HCEC 1CT (cell line): ENCODE measurements around the gene PDCD6IP.
"Not testable (repeated sequence)": the region's sequence is repeated elsewhere in the genome, so short reads cannot be mapped to it uniquely, and the experiment has no call there.

Experiments
- DNase-seq: peaks from one replicate; pipeline ENCODE4 v3.0.0-alpha.2; 2017

The PDCD6IP gene

GRCh38 chr3:33855884-33856546 lies 57.6 kb downstream of the PDCD6IP start:
- no peak for DNase-seq

GRCh38 chr3:33857701-33858100 lies 59.3 kb downstream of the PDCD6IP start:
- not testable (repeated sequence) for DNase-seq

DNA sequence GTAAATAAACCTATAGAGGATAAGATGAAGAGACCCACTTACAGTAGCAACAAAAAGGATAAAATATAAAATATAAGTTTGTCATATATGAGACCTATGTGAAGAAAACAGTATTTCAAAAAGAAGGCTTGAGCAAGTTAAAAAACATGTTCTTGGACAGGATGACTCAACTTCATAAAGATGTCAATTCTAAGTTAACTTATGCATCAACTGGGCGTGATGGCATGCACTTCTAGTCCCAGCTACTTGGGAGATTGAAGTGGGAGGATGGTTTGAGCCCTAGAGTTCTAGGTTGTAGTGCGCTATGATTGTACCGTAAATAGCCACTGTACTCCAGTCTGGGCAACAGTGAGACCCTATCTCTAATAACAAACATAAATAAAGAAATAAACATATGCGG lies 59.7 kb downstream of the PDCD6IP start:
- peak; percentile 54 for DNase-seq

DNA sequence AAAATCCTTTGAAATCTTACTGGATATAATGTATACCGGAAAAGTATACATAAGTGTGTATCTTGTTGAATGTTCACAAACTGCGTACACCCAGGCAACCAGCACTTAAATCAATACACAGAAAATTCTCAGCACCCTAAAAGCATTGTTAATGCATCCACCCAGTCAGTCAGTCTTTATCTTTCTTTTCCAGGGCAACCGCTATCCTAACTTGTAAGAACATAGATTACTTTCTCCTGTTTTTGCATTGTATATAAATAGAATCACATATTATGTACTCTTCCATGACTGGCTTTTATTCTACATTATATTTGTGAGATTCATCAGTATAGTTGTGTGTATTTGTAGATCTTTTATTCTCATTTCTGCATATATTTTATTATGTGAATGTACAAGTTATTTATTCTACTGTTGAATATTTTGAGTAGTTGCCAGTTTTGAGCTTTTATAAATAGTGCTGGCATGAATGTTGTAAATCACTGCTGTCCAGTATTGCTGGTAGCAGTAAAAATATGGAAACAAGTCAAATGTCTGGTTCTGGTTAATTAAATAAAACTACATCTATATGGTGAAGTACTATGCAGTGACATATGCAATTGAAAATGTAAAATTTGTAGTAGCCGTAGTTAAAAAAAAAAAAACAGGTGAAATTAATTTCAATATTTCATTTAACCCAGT lies 62.1 kb downstream of the PDCD6IP start:
- no peak for DNase-seq

DNA sequence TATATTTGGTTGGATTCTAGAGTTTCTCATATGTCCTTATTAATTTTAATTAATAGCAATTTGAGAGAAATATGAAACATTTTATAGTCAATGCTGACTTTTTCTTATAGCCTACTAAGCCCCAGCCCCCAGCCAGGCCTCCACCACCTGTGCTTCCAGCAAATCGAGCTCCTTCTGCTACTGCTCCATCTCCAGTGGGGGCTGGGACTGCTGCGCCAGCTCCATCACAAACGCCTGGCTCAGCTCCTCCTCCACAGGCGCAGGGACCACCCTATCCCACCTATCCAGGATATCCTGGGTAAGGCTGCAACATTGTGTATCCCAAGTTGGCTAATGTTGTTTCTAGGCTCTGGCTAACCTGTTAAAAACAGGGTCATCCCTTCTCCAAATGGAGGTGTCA lies 66.7 kb downstream of the PDCD6IP start:
- no peak for DNase-seq

DNA sequence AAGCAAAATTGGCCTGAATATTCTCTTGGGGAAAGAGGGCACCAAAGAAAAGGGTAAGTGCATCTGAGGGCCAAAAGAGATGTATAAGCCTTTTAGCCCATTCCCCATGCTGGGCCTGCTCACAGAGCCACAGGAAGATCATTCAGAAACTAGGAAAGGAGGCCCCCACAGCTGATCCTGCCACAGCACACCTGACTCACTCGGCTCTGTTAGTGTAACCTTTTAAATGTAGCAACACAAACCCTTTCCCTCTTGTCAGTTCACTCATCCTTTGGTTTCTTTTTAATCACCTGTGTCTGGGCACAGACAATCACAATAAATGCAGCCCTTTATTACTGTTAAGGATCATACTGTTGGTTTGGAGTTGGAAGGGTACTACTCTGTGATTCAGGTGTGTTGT lies 69.9 kb downstream of the PDCD6IP start:
- no peak for DNase-seq

DNA sequence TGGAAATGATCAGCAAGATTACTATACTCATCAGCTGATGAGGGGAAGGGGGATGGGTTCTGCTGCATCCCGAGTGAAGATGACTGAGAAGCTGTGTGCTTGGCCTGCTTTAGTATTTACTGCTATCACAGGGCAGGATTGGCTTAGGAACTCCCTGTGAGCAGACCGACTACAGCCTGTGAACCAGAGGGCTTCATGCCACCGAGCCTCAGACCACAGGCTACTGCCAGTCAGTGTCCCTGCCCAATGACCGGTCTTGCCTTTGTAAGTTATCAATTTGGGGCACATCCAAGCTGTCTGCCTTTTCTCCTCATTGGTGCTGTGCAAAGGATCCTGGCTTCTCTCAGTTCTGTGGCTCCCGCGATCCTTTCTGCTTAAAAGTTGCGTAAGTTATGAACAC lies 71.5 kb downstream of the PDCD6IP start:
- DNase-seq = no peak

DNA sequence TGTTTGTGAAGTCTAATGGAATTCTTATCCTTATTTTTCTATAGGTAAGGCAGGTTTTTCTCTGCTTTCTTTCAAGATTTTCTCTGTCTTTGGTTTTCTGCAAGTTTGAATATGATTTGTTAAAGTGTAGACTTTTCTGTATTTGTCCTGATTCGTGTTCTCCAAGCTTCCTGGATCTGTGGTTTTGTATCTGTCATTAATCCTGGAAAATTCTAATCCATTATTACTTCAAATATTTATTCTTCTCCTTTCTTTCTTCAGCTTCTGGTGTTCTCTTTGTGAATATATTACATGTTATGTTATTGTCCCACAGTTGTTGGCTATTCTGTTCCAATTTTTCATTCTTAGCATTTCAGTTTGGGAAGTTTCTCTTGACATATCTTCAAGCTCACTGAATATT lies 76.4 kb downstream of the PDCD6IP start:
- no peak for DNase-seq

DNA sequence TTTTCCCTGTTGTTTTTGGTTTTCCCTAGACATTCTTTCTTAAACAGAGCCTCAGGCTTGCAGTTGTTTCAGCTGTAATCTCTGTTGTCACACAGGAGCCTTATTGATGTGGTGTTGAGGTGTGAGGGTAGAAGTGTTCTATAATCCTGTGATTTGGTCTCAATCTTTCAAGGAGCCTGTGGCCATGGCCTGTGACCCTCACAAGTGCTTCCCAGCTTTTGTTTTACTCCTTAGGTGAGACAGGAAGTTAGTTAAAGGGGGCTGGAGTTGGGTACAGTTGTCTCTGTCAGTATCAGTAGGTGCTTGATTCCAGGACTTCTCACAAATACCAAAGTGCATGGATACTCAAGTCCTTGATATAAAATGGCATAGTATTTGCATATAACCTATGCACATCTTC lies 77.2 kb downstream of the PDCD6IP start:
- no peak for DNase-seq

GRCh38 chr3:33877187-33877586 lies 78.8 kb downstream of the PDCD6IP start:
- no peak for DNase-seq

DNA sequence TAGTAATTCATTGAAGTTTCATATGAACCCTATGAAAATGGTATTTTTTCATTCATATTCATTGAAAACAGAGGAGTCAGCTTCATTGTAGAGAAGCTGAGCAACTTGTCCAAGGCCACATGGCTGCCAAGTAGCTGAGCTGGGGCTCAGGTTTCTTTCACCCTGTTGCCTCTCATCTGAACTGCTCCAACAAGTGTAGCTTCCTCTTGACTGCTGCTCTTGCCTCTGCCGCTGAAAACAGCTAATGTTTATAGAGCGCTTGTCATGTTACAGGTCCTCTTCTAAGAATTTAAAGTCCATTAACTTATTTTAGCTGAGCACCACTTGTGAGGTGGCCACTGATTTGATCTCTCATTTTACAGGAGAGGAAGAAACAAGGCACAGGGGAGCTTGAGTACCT lies 81.1 kb downstream of the PDCD6IP start:
- DNase-seq = no peak

DNA sequence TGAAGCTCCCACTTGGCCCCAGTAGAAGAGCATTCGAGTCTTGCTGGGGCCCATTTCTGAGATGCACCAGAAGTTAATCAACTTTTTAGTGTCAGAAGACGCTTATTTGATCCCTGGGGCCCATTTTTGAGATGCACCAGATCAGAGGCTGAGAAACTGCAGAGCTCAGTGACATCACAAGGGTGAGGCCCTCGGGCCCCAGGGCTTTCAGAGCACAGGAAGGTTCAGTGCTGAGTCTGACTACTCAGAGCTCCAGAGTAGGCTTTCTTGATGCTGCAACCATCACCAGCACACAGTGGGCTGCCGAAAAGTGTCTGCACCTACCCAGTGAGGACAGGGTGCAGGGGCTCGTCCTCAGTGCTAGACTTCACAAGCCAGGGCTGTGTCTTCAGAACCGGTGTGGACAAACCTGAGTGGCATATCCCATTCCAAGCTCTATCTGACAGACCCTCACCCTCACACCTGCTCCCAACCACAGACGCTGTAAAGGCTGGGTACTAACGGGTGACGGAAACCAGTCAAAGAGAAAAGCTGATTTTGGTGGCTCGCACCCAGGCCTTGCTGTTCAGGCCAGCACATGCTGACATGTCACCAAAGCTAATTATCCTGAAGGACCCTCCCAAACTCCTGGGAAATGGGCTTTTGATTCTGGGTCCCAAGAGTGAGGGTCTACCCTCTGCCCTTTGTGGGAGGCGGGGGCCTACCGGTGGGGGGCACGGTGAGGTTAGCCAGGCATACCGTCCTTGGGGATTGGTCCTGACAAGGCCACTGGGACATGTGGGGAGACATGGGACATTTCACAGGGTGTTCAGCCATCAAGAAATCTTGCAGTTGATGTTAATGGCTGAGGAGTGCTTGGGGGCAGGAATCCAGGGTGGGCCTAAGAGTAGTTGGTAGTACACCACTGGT lies 83.0 kb downstream of the PDCD6IP start:
- DNase-seq = no peak

DNA sequence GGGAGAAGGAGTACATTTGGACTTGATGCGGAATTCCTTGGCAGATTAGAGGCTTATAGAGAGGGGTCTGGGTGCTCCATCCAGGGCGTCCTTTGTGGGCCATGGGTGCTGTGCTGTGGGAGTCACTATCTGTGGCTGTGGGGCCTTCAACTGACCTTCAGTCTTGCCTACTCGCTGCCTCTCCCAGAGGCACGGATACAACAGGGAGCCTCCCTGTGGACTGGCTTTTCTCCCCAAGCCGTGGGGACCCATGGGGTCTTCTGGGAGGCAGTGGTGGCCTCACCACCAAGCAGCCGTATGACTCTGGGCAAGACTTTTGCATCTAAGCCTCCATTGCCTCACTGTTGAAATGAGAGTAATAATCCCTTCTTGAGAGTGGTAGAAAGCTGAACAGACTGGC lies 83.9 kb downstream of the PDCD6IP start:
- DNase-seq = no peak

- DNase-seq = peak; percentile 36
These were observed 85.1 kb downstream of the PDCD6IP start for GRCh38 chr3:33883538-33883950.

GRCh38 chr3:33883951-33884561 lies 85.6 kb downstream of the PDCD6IP start:
- peak; percentile 22 for DNase-seq

DNA sequence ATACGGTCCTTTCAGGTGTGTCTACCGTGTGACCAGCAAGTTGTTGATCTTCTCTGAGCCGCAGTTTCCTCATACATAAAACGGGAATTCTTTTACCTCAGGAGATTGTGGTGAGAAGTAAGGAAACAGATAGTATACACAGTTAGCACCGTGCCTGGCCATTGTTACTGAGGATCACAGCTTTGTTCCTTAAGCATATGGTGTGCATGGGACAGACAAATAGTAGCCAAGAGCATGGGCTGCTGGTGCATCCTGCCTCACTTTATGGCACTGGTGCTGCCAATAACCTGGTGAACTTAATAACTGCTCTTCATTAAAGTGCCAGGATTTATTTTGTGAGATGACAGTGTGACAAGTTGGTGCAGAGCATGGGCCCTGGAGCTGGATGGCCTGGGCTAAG lies 86.3 kb downstream of the PDCD6IP start:
- no peak for DNase-seq

DNA sequence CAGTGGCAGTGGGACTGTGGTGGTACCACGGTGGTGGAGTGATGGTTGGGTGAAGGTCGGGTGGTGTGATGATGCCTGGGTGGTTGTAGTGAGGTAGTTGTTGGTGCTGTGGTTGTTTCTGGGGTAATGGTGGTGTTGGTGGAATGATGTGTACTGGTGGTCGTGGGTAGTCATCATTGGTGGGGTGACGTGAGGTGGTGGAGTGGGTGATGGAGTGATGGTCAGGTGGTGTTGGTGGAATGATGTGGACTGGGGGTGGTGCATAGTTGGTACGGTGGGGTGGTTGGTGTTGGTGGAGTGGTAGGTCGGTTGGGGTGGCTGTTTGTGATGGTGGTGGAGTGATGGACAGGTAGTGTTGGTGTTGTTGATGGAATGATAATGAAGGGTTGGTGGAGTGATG lies 87.1 kb downstream of the PDCD6IP start:
- no peak for DNase-seq

GRCh38 chr3:33886015-33886414 lies 87.6 kb downstream of the PDCD6IP start:
- no peak for DNase-seq

DNA sequence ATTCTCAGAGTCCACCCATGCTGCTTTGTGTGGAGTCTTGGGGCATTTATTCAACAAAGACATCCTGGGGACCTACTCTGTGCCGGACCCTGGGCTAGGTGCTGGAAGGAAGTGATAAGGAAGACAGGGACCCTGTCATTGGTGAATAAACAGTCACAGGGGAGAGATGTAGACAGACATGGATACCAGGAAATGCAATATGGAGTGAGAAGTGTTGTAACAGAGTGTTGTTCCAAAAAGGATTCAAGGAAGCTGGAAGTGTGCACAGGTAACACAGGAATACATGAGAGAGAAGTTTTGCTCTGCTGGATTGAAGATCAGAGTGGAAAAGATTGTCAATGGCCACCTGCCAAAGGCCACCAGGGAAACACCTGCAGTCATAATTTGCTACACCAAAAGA lies 89.0 kb downstream of the PDCD6IP start:
- DNase-seq = no peak

- DNase-seq = no peak
These were observed 91.1 kb downstream of the PDCD6IP start for GRCh38 chr3:33889394-33890039.

DNA sequence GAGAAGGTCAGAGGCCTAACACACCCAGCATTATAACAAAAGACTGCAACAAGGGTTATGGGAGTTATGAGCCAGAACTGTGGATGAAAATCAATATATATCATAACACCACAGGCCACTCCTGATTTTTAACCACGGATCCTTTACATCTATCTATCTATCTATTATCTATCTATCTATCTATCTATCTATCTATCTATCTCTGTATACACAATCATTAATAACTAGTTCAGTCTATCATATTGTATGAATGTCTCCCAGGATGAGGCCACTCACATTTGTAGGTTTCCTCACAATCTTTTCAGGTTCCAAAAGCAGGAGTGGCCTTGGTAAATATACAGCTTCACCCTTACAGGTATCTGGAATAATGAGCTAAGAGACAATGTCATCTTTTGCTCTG lies 94.2 kb downstream of the PDCD6IP start:
- no peak for DNase-seq

GRCh38 chr3:33895658-33896057 lies 97.2 kb downstream of the PDCD6IP start:
- DNase-seq = no peak

DNA sequence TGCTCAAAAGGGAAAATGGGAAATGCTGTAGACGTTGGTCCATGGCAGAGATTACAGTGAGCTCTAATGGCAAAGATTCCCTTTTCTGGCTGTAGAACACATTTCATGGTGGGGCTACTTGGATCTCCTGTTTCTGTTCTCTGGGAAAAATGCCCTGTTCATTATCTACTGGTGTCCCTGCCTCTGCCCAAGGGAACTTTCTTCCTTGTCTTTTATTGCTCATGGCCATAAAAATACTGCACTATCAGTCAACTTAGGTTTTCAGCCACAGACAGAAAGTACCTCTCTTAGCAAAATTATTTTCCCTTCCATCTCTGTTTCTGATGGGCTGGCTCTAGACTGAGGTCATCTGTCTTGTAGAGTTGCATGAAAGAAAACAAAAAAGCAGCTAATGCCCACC lies 98.9 kb downstream of the PDCD6IP start:
- DNase-seq = no peak
